Measurements from ENCODE around the gene PID1. TPM values are rescaled to one million over a fixed set of nuclear protein-coding genes. Genes with fewer than 3 reads are reported as not detected.
"Not testable (repeated sequence)": the region's sequence is repeated elsewhere in the genome, so short reads cannot be mapped to it uniquely, and the experiment has no call there.

Gene PID1
- total RNA-seq, 1 donor from 2014 or later, result 0.91 TPM

- Mint-ChIP-seq H3K36me3 (ENCODE audit: low read depth) (no peaks in the 10 kb centered on the region), H3K9me3 (no peaks in the 10 kb centered on the region), H3K4me1 (no peaks in the 10 kb centered on the region), H3K4me3 (no peak overlapping the region), H3K27me3 (ENCODE audit: low read depth) (peaks cover 9% of the 10 kb centered on the region), H3K27ac (ENCODE audit: unreplicated experiment) (no peak overlapping the region)
- TF ChIP-seq CTCF (conservative IDR thresholded peaks at IDR 0.05), result no peak
- DNase-seq (ENCODE audit: low read depth, low spot score), result no peak
Observed at GRCh38 chr2:229196448-229196847, 74.6 kb downstream of the PID1 start.

- H3K4me1 Mint-ChIP-seq, result no peaks in the 10 kb centered on the region
- DNase-seq (ENCODE audit: low read depth, low spot score), result no peak
- H3K27ac Mint-ChIP-seq (ENCODE audit: unreplicated experiment), result no peak overlapping the region
- no peaks in the 10 kb centered on the region for H3K9me3 Mint-ChIP-seq
- H3K4me3 Mint-ChIP-seq, result no peak overlapping the region
- peaks cover 10% of the 10 kb centered on the region for H3K27me3 Mint-ChIP-seq (ENCODE audit: low read depth)
- H3K36me3 Mint-ChIP-seq (ENCODE audit: low read depth), result no peaks in the 10 kb centered on the region
- TF ChIP-seq CTCF (conservative IDR thresholded peaks at IDR 0.05), result no peak
Observed at GRCh38 chr2:229195346-229195947, 75.6 kb downstream of the PID1 start.

GRCh38 chr2:229193281-229193680 is 77.8 kb downstream of the PID1 start:
- no peak for TF ChIP-seq CTCF (conservative IDR thresholded peaks at IDR 0.05)
- Mint-ChIP-seq H3K4me1 (no peaks in the 10 kb centered on the region), H3K4me3 (no peak overlapping the region), H3K27me3 (ENCODE audit: low read depth) (peaks cover 5% of the 10 kb centered on the region), H3K36me3 (ENCODE audit: low read depth) (no peaks in the 10 kb centered on the region), H3K27ac (ENCODE audit: unreplicated experiment) (no peak overlapping the region), H3K9me3 (no peaks in the 10 kb centered on the region)
- DNase-seq (ENCODE audit: low read depth, low spot score), result no peak

GRCh38 chr2:229191413-229191812 is 79.7 kb downstream of the PID1 start:
- Mint-ChIP-seq H3K4me1 (no peaks in the 10 kb centered on the region), H3K36me3 (ENCODE audit: low read depth) (no peaks in the 10 kb centered on the region), H3K27me3 (ENCODE audit: low read depth) (peaks cover 5% of the 10 kb centered on the region), H3K9me3 (peaks cover 11% of the 10 kb centered on the region), H3K4me3 (no peak overlapping the region), H3K27ac (ENCODE audit: unreplicated experiment) (no peak overlapping the region)
- TF ChIP-seq CTCF (conservative IDR thresholded peaks at IDR 0.05), result no peak
- DNase-seq (ENCODE audit: low read depth, low spot score), result no peak

GRCh38 chr2:229187123-229187522 is 84.0 kb downstream of the PID1 start:
- not testable (repeated sequence) for H3K36me3 Mint-ChIP-seq (ENCODE audit: low read depth); H3K4me3 Mint-ChIP-seq; H3K27me3 Mint-ChIP-seq (ENCODE audit: low read depth); H3K4me1 Mint-ChIP-seq; DNase-seq (ENCODE audit: low read depth, low spot score); H3K27ac Mint-ChIP-seq (ENCODE audit: unreplicated experiment)
- H3K9me3 Mint-ChIP-seq, result peaks cover 18% of the 10 kb centered on the region

- Mint-ChIP-seq H3K9me3 (peaks cover 10% of the 10 kb centered on the region), H3K27ac (ENCODE audit: unreplicated experiment) (no peak overlapping the region), H3K4me1 (no peaks in the 10 kb centered on the region), H3K4me3 (no peak overlapping the region), H3K36me3 (ENCODE audit: low read depth) (no peaks in the 10 kb centered on the region), H3K27me3 (ENCODE audit: low read depth) (no peaks in the 10 kb centered on the region)
- no peak for DNase-seq (ENCODE audit: low read depth, low spot score)
- TF ChIP-seq CTCF (conservative IDR thresholded peaks at IDR 0.05), result no peak
Observed at GRCh38 chr2:229181641-229182040, 89.4 kb downstream of the PID1 start.
